Lung microvascular endothelial cell (primary cell): ENCODE measurements around the gene RASL10B. TPM values are rescaled to one million over a fixed set of nuclear protein-coding genes. Genes with fewer than 3 reads are reported as not detected.

Source experiments
- DNase-seq, 2 donors: peaks; one replicate each; pipeline versions ENCODE4 v3.0.0 to v3.0.0-alpha.2; 2010; ENCODE audit warnings: low read depth in 2 of 2
- total RNA-seq: library from RNA; depleted of rRNA; stranded (reverse); fragments of >200 nt; gene quantifications from 2 replicates; pipeline ENCODE4 v1.2.1, GENCODE V29; 2014

RASL10B gene
- total RNA-seq, 1 donor from 2014 or later, result under 0.01 TPM

GRCh38 chr17:35716897-35717465, 14.5 kb upstream of the RASL10B start:
- no peak for DNase-seq

GRCh38 chr17:35717475-35717874, 14.0 kb upstream of the RASL10B start:
- no peak for DNase-seq

GRCh38 chr17:35723735-35724134, 7.7 kb upstream of the RASL10B start:
- DNase-seq, result no peak

- DNase-seq, result no peak
Measured at GRCh38 chr17:35725058-35725457, 6.4 kb upstream of the RASL10B start.

- DNase-seq, result no peak
Measured at GRCh38 chr17:35725802-35726126, 5.7 kb upstream of the RASL10B start.

- peak in 1 of 2 donors; percentile 53 for DNase-seq
Measured at GRCh38 chr17:35726127-35726952, 5.1 kb upstream of the RASL10B start.

- no peak for DNase-seq
Measured at GRCh38 chr17:35726953-35727460, 4.4 kb upstream of the RASL10B start.

- no peak for DNase-seq
Measured at GRCh38 chr17:35727635-35728034, 3.8 kb upstream of the RASL10B start.

- DNase-seq, result no peak
Measured at GRCh38 chr17:35728551-35728950, 2.9 kb upstream of the RASL10B start.

- no peak for DNase-seq
Measured at GRCh38 chr17:35729405-35729833, 2.0 kb upstream of the RASL10B start.

- no peak for DNase-seq
Measured at GRCh38 chr17:35730400-35731005, 936 bp upstream of the RASL10B start.

- DNase-seq, result no peak
Measured at GRCh38 chr17:35731917-35732805, 722 bp downstream of the RASL10B start.

- DNase-seq, result no peak
Measured at GRCh38 chr17:35732806-35733136, 1.3 kb downstream of the RASL10B start.

- DNase-seq, result no peak
Measured at GRCh38 chr17:35733366-35733765, 1.9 kb downstream of the RASL10B start.

- DNase-seq, result no peak
Measured at GRCh38 chr17:35734396-35734795, 3.0 kb downstream of the RASL10B start.

GRCh38 chr17:35735036-35735805, 3.8 kb downstream of the RASL10B start:
- no peak for DNase-seq

- no peak for DNase-seq
Measured at GRCh38 chr17:35736236-35736635, 4.8 kb downstream of the RASL10B start.

GRCh38 chr17:35738519-35739133, 7.2 kb downstream of the RASL10B start:
- DNase-seq, result no peak

GRCh38 chr17:35740216-35740615, 8.8 kb downstream of the RASL10B start:
- no peak for DNase-seq
